GM21576 (cell line): ENCODE results near the gene PALLD.

Experiments
- ATAC-seq: cut with Tn5 transposase; IDR thresholded peaks from one replicate; pipeline ENCODE4 v1.9.1; 2021; ENCODE audit warnings: mild to moderate bottlenecking, moderate library complexity; ENCODE audit not compliant: unreplicated experiment

Gene PALLD

GRCh38 chr4:168522829-168523489, 26.1 kb downstream of the PALLD start:
- ATAC-seq, result no peak

DNA sequence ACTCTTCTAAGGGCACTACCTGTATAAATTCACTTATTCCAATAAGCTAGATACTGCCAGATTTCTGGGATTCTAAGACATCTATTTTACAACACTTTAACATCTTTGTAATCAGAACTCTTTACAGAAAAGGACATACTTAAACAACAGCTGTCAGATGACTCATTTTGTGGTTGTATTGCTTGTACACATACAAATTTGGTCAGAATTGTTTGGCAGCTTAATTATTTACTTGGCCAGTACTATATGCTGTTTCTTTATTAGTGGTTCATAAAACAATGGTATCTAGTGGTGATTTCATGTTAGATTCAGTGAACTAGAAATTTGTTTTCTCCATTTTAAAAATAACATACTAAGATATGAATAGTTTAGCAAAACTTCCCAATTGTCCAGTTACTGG, 27.2 kb downstream of the PALLD start:
- ATAC-seq, result no peak

DNA sequence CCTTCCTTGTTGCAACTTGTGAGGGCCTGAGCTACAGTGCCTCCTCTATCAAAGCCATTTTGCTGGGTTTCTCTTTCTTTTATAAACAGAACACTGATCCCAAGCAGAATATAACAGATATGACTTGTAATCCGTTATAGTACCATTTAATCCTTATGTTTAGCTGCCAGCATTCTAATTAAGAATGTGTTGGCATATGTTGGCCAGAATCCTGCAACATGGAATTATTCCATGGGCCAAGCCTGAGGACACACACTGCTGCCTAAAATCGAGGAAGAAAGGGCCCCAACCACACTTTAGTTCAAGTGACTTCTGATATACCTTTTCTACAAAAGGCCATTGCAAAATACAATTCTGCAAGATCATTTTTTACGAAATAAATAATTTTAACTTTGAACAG, 28.0 kb downstream of the PALLD start:
- ATAC-seq, result no peak

DNA sequence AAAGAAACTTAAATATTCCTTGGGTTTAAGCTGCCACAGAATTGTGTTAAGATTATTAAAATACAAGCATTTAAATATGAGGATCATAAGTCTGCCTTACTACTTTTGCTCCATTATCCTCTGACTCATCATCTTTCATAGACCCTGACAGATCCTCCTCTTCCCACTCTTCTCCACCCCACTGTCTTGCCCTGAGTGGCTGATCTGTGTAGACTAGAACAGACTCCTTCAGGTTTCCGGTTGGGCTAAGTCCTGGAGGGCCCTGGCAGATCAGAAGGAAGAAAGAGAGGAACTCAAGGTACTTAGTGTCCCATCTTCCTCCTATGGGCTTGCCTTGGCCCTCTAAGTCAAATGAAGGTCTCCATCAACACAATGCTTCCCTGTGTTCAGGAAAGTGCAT, 30.7 kb downstream of the PALLD start:
- no peak for ATAC-seq

DNA sequence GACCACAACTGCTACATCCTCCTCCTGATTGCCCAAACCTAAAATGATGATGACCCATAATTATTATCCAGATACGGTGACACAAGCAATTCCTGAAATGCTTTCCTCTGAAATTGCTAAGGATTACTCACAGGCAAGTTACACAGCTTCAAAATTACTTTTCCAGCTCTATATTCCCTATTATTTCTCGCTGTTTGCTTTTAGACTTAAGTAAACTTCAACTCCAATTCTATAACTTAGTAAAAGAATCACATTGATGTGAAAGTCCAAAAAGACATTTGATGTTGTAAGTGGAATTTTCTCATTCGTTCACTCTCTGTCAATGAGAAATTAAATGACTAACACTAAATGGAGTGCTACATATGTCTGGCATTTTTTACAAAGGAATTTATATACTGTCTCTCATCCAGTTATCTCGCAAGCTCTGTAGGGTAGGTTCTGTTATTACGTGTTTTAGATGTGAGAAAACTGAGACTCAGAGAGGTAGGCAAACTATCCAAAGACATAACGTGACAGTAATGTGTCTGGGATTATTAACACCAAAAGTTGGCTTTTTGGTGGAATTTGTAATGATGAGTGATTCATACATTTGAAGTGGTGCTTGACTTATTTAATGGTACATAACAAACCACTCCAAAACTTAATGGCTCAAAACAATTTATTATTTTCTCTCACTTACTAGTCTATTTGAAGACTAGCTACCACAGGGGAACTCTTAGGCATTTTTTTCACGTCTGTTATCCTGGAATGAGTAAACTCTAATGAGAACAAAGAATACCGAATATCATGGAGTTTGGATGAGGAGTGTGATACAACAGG, 31.5 kb downstream of the PALLD start:
- ATAC-seq, result no peak

DNA sequence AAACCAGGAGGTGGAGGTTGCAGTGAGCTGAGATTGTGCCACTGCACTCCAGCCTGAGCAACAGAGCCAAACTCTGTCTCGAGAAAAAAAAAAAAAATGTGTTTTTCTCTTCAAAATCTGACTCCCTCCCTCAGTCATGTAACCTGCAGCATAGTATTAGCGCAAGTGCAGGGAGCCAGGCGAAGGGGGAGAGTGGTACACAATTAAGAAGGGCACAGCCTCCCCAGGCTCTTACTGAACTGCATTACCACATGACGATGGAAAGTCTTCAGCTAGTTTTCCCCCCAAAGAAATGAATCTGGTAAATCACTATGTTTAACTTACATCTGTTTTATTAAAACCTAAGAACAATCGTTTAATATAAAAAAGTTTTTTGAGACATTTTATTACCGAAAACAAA, 32.4 kb downstream of the PALLD start:
- no peak for ATAC-seq

DNA sequence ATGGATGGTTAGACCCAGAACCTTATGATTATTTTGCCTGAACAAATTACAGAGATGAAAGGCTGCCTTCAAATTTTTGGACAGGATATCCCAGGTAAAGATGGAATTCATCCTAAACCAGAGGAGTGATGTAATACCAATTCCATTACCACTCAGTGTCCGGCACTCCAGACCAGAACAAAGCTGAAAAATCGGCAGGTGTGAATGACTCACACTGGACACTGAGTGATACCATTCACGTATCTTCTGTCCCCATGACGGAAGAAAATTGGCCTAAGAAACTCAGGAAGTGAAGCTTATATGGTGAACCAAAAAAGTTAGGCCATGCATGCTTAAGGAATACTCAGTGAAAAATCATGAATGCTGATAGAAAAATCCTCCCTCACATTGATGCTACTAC, 34.5 kb downstream of the PALLD start:
- no peak for ATAC-seq

- no peak for ATAC-seq
Measured at GRCh38 chr4:168534535-168534934, 37.7 kb downstream of the PALLD start.

- ATAC-seq, result no peak
Measured at GRCh38 chr4:168535689-168536088, 38.8 kb downstream of the PALLD start.

- no peak for ATAC-seq
Measured at GRCh38 chr4:168536448-168536847, 39.6 kb downstream of the PALLD start.

DNA sequence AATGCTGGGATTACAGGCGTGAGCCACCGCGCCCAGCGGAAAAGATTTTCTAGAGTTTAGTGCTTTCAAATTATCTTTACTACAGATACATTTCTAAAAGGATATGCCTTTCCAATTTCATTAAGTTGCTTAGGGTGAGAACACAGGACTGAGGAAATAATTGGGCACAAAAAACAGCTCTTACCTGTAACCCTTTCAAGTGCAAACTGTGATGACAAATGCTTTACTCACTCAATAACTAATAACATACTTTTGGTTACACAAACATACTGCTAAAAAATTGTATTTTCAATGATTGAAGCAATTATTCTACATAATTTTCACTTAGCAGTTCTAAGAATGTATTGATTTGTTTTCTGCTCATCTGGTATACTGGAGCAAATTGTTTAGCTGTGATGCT, 40.2 kb downstream of the PALLD start:
- ATAC-seq, result no peak

DNA sequence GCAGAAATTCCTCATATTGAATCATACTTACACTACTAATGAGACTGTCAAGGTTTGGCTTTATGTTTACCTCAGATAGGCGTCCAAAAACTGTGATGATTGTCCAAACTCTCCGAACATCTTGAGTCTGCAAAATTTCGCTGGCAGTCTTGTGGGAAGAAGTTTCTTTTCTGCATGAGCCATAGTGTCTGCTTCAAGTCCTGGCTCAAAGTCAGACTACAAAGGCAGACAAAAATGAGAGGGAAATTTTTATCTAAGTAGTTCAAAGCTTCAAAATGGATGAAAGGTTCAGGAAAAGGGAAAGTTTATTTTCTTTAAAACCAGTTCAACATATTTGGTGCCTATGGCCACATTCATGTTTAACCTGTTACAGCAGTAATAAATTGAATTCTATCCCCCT, 40.7 kb downstream of the PALLD start:
- ATAC-seq, result no peak

DNA sequence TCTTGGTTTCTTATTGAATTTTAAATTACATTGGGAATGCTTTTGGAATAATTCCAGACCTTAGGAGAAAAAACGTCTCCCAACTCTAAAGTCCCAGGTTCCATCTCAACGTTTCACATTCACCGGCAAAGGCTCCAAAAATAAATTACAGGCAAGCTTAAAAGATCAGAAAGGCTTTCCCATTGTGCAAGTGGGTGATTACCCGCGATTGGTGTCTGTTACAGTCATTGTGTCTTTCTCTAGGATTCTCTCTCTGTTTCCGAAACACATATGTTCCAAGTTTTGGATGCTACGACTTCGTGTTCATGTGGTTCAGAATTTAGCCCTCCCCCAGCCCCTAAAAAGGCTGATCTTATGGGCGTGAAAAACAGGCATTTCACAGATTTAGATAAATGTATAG, 41.8 kb downstream of the PALLD start:
- no peak for ATAC-seq

DNA sequence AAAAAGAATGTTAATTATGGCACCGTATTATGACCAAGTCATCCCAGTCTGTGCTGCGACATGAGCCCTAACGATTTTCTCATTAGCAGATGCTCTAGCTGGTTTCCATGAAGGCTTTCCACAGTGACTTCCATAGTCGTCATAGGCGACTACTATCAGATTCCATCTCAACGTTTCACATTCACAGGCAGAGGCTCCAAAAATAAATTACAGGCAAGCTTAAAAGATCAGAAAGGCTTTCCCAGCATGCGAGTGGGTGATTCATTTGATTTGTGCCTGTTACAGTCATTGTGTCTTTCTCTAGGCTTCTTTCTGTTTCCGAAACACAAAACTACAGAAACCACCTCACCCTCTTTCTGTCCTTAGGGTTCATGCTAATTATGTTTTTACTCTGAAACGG, 43.2 kb downstream of the PALLD start:
- no peak for ATAC-seq

DNA sequence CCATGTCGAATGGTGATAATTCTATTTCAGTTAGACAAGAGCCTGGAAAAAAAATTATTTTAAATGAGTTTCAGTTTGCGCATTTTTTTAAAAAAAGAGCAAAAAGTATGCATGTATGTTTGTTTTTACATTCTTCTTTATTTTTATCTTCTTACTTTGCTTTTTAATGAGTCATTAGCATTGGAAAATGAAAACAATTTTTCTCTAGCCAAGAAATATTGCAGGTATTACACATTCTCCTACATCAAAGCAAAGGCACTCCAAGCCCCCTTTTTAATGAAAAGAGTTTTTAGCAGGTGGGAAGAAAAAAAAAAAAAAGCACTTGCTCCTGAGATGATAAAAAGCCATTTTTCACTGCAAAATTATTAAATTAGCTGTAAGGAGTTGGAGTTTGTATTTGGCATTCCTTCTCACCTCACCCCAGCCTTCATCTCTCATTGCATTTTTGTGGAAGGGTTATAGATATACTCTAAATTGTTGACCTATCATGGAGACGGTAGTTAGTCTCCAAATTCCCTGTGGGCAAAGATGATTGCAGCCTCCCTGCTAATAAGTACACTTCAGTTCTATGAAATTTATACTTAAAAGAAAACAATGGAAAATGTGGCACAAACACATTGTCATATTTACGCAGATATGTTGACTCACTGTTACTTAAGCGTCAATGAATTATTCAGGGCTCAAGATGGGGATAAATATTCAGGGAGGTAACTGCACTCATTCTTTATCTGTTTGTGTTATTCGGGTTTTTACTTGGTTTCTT, 43.8 kb downstream of the PALLD start:
- no peak for ATAC-seq

- no peak for ATAC-seq
Measured at GRCh38 chr4:168541266-168541953, 44.6 kb downstream of the PALLD start.

GRCh38 chr4:168549143-168549542, 52.3 kb downstream of the PALLD start:
- ATAC-seq, result no peak

DNA sequence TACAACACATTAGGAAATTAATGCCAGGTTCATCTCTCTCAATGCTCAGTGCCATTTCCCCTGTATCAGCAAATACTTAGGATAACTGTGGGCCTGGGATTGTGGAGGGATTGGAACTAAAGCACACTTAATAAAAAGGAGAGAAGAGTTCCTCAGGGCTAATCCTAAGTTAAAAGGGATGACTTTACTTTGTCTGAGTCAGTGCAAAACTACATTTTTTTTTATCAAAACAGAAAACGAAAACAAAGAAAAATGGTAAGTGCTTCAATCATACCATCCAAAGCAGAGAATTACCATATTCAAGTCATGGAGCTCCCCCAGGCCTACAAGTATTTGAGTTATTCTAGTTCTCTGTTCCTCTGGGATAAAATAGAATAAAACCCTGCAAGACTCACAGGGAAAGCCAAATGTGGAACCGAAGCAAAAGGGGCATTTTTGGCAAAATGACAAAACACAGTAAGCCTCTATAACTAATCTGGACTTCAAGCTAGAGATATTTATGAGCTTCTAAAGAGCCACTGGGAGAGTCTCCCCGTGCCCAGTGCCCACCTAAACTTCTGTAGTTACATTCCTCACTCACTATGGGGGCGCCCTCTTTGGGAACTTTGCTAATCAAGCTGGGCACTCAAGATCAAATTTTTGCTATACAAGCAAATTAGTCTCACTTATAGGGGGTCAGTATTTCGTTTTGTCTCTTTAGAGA, 53.4 kb downstream of the PALLD start:
- ATAC-seq, result no peak

DNA sequence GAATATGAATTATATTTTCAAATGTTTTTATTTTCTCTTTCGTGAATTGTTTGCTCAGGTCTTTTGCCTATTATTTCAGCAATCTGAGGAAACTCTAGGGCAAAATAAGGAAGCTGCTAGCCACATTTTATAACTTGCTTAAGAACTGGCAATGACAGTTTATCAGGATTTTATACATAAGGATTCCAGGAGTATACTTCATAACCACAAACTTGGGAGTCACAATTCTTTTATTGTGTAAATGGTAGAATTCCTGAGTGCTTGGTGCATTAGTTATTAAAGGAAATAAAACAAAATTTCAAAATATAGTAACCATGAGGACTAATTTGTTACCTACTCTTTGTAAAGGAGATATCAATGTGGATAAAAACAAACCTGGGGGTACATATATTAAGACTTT, 54.4 kb downstream of the PALLD start:
- no peak for ATAC-seq

DNA sequence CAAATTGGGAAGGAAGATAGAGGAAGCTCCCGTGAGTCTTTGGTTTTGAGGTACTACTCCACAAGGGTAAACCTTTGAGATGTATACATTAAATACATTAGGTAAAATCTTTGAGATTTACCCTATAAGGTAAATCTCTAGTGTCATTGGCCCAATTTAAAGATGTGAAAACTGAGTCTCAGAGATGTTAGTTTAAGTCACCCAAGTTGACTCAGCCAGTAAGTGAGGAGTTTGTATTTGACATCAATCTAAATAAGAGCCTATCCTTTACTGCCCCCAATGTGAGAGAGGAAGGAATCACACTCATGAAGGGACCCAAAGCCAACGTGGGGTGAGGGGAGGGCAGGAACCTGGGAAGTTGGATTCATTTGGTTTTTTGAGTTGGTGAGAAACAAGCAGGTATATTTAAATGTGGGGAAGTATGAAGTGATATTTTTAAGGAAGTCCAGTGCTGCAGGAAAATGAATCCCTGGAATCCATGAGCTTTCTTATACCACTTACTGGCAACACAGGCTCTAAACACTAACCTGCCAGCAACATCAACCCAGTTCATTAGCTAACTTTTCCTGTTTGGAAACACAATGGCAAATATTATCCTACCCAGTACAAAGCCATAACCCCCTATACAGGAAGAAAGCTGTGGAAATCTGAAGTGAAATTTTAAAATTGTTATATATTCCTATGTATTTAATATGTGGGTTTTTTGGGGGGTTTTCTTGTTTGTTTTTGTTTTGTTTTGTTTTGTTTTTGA, 55.3 kb downstream of the PALLD start:
- ATAC-seq, result no peak
